NCI-H2196 (cell line): ENCODE results near the gene TREX2.

Source experiments
- DNase-seq: peaks from one replicate; lab custom pipeline; 2025; ENCODE audit not compliant: unreplicated experiment; lab: John Stamatoyannopoulos, UW

Gene TREX2

DNA sequence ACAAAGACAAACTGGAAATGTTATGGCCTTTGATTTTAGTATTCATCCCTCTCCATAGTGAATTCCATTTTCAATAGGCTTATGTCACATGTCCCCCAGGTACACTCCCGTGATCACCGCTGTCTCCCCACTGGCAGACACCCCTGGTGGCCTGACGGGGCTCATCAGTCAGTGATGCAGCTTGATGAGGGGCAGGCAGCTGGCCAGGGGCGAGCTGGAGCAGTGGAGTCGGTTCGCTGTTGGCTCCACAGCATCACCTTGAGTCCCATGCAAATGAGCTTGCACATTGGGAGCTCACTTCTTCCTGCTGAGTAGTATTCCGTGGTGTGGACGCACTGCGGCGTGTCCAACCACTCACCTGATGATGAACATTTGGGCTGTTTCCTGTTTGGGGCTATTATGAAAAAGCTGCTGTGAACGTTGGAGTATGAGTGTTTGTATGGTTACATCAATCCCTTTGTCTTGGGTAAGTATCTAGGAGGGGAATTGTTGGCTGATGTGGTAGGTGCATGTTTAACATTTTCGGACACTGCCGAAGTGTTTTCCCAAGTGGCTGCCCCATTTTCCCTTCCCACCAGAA, 5.2 kb downstream of the TREX2 start:
- DNase-seq = no peak

DNA sequence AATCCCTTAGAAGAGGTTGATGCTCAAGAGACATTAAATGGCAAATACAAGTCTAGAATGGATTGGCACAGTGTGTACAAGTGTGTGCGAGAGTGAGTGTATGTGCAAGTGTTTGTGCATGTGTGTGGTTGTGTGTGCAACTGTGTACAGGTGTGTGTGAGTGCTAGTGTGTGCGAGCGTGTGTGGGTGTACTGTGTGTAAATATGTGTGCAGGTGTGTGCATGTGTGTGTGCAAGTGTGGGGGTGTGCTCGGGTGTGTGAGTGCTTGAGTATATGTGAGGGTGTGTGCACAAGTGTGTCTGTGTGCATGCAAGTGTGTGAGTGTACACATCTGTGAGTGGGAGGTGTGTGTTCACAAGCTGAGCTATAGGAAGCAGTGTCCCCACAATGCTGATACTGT, 5.9 kb downstream of the TREX2 start:
- no peak for DNase-seq

DNA sequence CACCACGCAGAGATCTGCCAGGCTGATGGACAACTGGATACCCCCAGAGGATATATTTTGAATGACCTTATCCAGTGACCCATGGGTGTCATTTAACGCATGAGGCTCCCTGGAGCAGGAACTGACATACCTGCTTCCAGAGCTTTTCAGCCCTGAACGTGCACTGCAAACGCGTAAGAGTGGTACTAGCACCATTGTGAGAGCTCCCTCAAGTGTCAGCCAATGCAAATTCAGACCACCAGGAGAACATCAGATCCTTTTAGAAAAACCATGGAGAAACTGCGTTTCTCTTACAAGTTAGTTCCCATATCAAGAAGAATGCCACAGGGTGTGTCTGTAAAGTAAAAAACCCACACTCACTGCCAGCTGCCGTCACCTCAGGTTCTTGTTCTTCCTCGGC, 7.3 kb downstream of the TREX2 start:
- DNase-seq = no peak

DNA sequence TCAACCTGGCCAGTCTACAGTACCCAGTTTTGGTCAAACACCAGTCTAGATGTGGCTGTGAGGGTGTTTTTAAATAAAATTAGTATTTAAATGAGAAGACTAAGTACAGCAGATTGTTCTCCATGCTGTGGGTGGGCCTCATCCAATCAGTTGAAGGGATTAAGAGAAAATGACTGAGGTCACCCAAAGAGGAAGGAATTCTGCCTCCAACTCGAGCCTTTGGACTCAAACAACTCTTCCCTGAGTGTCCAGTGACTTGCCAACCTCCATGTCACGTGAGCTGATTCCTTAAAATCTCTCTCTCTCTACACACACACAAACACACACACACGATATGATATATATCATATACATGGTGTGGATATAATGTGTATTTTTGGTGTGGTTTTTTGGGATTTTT, 10.0 kb downstream of the TREX2 start:
- no peak for DNase-seq

DNA sequence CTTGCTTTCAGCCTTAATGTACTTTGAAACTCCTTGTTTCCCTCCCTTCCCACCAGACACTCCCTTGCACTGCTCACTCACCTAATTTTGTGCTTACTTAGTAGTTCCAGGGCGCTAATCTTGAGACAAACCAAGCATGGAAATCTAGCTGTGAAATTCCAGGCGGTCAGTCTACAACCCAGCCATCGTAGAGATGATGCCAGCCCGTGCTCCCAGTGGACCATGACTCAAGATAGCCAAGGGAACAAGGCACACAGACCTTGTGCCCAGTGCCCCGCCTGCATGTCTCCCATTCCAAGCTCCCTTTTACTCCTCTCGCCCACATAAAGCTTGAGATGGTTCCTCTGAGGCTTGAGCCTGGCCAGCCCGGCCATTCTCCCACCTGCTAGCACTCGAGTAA, 11.1 kb downstream of the TREX2 start:
- DNase-seq = no peak

DNA sequence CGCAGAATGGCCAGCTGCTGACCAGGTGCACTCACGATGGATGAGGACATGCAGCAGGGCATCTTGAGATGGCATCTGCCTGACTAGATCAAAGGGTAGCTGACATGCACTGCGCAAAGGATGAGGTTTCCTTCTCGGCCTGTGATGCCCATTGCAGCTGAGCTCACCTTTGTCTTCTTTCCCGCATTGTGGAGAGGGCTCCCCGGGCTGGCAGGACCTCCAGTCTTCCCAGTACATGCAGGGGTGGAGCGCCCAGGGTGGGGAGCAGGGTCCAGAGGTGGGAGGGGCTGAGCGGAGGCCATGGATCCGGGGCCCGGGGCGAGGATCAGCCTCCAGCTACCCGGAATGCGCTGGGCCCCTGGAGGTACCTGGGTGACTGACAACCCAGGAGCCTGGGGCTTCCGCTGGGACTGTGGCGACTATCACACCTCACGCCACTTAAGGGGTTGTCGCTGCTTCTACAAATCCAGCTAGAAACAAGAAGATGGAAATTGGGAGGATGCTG, 12.0 kb downstream of the TREX2 start:
- DNase-seq = no peak

DNA sequence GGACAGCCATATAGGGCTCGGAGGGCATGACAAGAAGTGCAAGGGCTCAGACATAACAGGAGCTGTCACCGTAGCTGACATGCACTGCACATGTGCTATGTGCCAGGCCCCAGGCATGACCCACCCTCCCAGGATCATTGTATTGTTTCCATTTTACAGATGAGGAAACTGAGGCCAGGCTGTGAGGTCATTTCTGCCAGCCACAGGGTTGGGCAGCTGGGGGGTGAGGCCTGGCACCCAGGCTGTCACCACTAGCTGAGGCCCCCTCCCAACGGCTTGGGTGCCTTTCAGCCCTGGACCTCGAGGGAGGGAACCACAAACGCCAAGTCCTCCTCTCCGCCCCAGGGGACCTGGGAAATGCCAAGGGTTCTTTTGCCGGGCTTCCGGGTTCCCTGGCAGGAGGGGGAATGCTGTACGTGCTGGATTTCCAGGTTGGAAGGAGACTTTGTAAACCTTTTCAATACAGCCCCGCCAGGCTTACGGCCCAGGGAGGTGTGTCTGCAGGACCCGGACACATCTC, 12.6 kb downstream of the TREX2 start:
- no peak for DNase-seq

DNA sequence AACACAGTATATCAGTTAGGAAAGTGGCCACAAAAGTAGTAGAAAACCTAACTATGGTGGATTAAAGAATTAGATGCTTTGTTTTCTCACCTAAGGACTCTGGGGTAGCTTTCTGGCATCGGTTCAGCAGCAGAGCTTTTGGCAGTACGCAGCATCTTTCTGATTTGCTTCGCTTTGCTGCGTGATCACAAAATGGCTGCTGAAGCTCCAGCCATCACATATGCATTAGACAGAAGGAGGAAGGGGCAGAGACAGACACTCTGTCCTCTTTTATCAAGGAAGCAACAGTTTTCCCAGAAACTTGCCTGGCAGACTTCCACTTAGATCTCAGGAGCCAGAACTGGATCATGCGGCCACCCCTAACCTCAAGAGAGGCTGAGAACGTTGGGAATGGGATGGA, 15.1 kb downstream of the TREX2 start:
- DNase-seq = no peak

DNA sequence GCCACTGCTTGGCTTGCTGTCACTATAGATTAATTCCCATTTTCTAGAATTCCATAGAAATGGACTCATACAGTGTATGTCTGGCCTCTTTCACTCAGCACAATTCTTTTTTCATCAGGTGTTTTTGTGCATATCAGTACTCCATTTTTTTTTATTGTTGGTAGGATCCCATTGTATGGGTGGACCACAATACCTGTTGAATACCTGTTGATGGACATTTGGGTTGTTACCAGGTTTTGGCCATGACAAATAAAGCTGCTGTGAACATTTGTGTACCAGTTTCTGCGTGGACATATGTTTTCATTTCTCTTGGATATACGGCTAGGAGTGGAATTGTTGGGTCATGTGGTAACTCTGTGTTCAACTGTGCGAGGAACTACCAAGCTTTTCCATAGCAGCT, 19.7 kb downstream of the TREX2 start:
- no peak for DNase-seq

DNA sequence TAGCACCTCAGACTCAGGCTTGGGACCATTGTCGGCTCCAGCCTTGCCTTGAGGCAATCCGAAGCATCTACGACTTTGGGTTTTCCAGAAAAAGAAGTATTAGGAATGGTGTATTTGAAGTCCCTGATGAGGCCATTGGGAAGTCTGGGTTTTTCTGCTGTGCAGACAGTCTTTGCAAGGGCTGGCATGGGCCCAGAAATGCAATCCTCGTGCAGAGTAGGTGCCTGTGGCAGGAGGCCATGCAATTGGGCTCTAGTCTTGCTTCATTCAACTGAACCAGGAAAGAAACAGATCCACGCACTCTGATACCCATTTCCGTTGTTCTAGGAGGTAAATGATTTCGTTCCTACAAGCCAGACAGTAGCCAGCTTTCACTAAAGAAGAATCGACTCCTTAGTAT, 22.2 kb downstream of the TREX2 start:
- DNase-seq = no peak

DNA sequence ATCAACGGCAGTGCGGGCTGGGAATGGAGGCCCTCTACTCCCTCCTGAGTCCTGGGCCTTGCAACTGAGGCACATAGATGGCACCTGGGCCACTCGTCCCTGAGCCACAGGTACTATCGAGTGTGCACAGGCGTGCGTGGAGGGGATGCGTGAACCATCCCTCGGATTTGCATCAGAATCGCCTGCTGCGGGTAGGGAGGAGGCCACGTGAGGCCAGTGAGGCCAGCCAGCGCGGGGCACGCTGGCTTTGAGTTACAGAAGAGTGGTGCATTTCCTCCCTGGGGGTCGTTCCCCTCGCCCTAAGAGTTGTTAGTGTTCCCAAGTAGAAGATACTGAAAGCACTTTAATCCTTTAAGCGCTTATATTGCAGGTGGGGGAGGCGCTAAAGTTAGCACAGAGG, 24.0 kb downstream of the TREX2 start:
- no peak for DNase-seq

DNA sequence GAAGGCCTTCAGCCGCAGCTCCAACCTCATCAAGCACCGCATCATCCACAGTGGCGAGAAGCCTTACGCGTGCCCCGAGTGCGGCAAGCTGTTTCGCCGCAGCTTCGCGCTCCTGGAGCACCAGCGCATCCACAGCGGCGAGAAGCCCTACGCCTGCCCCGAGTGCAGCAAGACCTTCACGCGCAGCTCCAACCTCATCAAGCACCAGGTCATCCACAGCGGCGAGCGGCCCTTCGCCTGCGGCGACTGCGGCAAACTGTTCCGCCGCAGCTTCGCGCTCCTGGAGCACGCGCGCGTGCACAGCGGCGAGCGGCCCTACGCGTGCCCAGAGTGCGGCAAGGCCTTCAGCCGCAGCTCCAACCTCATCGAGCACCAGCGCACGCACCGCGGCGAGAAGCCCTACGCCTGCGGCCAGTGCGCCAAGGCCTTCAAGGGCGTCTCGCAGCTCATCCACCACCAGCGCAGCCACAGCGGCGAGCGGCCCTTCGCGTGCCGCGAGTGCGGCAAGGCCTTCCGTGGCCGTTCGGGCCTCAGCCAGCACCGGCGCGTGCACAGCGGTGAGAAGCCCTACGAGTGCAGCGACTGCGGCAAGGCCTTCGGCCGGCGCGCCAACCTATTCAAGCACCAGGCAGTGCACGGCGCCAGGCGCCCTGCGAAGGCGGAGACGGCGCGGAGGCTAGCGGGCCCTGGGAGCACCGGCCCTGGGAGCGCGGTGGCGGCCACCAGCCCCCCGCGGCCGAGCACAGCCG, 24.8 kb downstream of the TREX2 start:
- DNase-seq = no peak

DNA sequence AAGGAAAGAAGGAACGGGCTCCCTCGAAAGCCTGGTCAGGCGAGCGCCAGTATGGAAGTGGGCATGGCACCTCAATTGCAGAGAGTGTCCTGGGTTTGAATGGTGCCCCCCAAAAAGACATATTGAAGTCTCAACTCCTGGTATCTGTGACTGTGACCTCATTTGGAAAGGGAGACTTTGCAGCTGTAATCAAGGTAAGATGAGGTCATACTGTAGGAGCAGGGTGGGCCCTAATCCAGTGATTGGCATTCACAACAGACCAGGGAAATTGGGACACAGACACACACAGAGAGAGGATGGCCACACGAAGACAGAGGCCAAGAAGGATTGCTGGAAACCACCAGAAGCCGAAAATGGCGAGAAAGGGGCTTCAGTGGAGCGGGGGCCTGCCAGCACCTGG, 28.2 kb downstream of the TREX2 start:
- no peak for DNase-seq

DNA sequence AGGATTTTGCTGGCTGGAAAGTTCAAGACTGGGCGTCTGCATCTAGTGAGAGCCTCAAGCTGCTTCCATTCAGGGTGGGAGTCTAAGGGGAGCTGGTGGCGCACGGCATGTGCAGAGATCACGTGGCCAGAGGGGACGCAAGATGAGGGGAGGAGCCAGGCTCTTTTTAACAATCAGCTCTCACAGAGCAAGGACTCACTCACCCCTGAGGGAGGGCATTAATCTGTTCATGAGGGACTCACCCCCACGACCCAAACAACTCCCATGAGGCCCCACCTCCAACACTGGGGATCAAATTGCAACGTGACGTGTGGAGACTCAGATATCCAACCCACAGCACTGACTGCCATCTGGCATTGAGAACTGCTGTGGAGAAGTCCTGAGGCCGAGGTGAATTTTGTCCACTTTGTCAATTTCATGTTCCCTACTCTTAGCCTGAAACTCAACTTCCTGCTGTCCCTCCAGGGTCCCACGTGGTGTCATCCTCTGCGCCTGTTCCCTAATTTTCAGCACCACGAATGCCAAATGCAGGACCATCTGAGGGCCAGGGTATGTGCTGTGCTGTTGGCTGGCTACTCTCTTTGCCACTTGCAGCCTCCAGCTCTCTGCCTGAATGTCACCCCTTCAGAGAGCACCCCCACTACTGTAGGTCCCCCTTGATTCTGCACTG, 28.9 kb downstream of the TREX2 start:
- no peak for DNase-seq

DNA sequence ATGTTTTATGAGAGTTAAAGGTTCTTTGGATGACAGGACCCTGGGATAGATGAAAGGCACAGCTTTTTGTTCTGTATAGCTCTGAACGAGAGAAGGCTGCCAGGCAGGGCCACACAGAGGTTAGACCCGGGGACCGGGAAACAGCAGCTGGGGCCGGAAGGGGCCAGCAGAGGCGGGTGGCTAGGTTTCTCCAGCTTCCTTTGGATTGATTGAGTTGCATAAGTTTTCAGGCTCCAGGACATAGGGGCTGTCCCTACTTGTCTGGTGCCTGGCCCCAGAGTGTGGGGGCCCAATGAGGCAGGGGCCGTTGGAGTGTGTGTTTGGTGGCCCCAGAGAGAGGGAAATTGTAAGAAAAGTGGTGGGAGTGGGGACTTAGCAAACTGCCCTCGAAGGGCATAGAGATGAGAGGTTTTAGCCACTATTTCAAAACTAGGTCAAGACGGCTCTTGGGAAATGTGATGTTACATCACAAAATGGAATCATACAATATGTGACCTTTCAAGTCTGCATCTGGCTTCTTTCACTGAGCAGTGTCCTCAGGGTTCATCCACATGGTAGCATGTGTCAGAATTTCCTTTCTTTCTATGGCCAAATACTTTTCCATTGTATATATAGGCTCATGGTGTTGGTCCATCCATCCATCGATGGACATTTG, 30.9 kb downstream of the TREX2 start:
- no peak for DNase-seq

DNA sequence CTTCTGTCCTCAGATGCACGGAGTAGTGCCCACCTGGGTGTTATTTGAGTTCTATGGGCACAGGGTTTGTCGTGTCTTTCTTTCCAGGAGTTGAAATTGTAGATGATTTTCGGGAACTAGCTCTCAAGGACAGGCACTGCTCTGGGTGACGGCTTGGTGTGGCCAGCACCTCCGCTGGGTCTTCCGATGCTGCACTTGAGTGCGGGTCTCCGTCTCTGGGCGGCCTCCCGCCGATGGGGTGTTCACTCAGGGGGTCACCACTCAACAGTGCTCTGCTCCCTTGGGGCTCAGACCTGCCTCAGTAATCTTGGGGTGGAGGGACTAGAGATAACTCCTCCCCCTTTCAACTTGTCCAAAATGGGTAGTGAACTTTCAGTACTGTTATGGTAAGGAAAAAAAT, 32.1 kb downstream of the TREX2 start:
- no peak for DNase-seq

DNA sequence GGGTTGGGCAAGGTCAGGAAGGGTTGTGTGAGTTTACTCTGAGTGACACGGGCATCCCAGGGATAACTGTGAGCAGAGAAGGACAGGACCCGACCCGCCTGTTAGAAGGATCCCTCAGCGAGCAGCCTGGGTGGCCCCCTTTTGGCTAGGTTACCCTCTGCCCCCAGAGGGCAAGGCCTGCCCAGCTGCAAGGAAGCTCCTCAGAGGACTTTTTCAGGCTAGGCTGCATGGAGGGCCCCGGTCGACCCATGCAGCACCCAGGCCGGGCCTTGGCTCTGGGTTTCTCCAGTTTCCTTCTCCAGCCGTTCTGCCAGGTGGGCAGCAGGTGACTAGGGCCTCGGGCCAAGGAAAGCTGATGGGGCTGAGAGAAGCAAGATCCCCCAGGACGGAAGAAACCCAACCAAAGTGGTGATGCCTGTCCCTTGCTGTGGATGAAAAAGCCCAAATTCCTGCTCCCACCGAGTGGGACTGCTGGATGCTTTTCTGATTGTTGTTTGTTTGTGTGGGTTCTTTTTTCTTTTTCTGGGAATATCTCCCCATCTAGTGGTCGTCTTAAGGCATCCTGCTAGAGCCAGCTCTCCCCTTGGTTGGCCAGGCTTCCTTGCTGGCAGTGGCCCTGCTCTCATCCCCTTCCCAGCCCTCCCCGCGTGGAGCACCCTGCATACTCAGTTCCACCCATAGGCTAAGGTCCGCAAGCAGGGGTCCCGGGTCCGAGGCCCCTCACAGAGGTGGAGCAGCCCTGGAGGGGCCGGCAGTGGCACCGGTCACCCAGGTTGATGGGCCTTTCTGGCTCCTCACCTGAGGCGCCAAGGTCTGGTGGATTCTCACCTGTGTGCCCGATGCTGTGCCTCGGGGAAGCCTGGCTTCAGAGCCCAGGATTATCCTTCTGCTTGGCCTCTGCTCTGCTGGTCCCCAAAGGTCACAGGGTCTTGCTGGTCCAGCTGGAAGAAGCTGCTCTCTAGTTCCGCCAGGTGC, 32.8 kb downstream of the TREX2 start:
- no peak for DNase-seq

DNA sequence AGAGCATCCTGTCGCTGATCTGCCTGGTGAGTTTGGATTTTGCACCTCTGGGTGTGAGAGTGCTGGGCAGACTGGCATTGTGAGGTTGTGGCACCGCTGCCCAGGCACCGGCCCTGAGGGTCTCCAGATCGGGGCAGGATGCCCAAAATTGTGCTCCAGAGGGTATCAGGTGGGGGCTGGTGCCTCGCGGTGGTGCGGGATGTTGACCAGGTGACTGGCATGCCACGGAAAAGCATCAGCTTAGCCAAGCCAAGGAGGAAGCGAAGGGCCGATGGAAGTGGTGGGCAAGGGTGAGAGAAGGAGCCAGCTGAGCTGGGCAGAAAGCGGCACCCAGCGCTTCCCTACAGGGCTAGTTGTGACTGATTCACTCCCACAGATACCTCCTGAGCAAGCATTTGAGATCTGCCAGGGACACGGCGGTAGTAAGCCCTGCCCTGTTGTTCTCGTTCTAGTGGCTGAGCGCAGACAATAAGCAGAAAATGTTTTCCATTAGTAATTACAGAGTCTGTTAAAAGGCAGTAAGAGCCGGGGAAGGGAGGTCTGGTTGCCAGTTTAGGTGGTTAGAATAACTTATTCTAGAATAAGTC, 33.8 kb downstream of the TREX2 start:
- no peak for DNase-seq

DNA sequence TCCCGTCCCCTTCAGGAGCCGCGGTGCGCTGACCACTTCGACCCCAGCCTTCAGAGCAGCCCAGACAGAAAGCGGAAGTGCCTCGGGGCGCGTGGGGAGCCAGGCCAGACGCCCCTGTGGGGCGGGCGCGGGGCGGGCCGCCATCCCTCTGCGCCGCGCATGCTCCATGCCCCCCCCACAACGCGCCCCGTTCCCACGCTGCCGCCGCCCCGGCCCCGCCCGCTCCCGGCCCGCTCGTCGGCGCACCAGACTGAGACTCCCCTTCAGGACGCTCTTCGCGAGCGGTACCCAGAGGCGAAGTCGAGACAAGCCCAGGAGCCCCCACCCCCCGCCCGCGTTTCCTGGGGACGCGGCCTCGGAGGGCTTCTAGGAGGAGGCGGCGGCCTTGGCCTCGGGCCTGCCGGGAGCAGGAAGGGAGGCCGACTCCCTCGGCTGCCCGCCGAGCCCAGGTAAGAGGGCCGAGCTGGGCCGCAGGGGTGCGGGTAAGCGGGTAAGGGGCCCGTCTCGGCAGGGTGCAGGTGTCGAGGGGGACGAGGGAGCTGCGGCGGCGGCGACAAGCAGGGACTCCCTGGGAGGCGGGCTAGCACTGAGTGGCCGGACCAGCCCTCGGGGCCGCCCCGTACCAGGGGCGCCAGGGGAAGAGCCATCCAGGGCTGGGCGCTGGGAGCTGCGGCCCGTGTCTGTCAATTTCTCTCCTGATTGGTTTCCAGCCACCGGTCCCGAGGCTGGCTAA, 34.4 kb downstream of the TREX2 start, which contains the start of gene ZFP92:
Gene ZFP92 (plus strand): TSS at position 218 of the 733 bp plus-strand sequence. CDS start 6,851 bp downstream, outside the sequence.
- DNase-seq = no peak
